Measurements from ENCODE around the gene MEGF9.

- TF ChIP-seq POLR2AphosphoS5 (IDR thresholded peaks at IDR 0.05; ENCODE audit: low read depth, low read length): no peak
- no peak for TF ChIP-seq EZH2 (IDR thresholded peaks at IDR 0.05)
- no peak for TF ChIP-seq TCF7L2 (IDR thresholded peaks at IDR 0.05; ENCODE audit: borderline replicate concordance, extremely low read depth, insufficient read depth, insufficient read length)
- TF ChIP-seq SP1 (IDR thresholded peaks at IDR 0.05; ENCODE audit: low read depth): no peak
- TF ChIP-seq POLR2A (IDR thresholded peaks at IDR 0.05; ENCODE audit: borderline replicate concordance, extremely low read depth, insufficient read depth, insufficient read length): no peak
- no peak for TF ChIP-seq CTCF (IDR thresholded peaks at IDR 0.05 in 2 of 3, conservative IDR thresholded peaks at IDR 0.05 in 1 of 3; ENCODE audit: borderline replicate concordance in 1 of 3, insufficient read depth in 1 of 3, low read depth in 2 of 3, low read length in 2 of 3)
- TF ChIP-seq SRF (IDR thresholded peaks at IDR 0.05; ENCODE audit: low read depth): no peak
- TF ChIP-seq, protein P1, sequence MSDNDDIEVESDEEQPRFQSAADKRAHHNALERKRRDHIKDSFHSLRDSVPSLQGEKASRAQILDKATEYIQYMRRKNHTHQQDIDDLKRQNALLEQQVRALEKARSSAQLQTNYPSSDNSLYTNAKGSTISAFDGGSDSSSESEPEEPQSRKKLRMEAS (IDR thresholded peaks at IDR 0.05): no peak
- TF ChIP-seq JUND (IDR thresholded peaks at IDR 0.05): no peak
- no peak for TF ChIP-seq CEBPB (IDR thresholded peaks at IDR 0.05; ENCODE audit: low read depth)
These were observed 27.4 kb upstream of the MEGF9 start for GRCh38 chr9:120741701-120742100.
